CD14-positive monocyte (primary cell): ENCODE results near the gene TANGO6. TPM values are rescaled to one million over a fixed set of nuclear protein-coding genes. Genes with fewer than 3 reads are reported as not detected.

Source experiments
- DNase-seq, 3 donors: peaks; one replicate each; pipeline ENCODE4 v3.0.0-alpha.2; 2011 to 2022
- H2AFZ ChIP-seq: 2 replicates; pipeline ENCODE4 v1.6.0; 2012; ENCODE audit warnings: mild to moderate bottlenecking, low read depth, low read length, inconsistent platforms; ENCODE audit not compliant: insufficient read depth, poor library complexity, severe bottlenecking
- H3K27ac ChIP-seq, 2 donors: 1 replicate in 1 of 2; 2 replicates in 1 of 2; pipeline ENCODE4 v1.5.1; 2012 to 2013; ENCODE audit warnings: low read length in 2 of 2, control low read depth in 1 of 2, inconsistent platforms in 1 of 2, low read depth in 1 of 2, mild to moderate bottlenecking in 1 of 2
- H3K27me3 ChIP-seq, 2 donors: one replicate each; pipeline versions ENCODE4 v1.6.0 to v1.6.1; 2011 to 2013; ENCODE audit warnings: low read length in 2 of 2; ENCODE audit not compliant: control insufficient read depth in 2 of 2, insufficient read depth in 2 of 2
- H3K36me3 ChIP-seq, 2 donors: replicated peaks in 1 of 2; 1 replicate in 1 of 2; 2 replicates in 1 of 2; pipeline versions ENCODE4 v1.5.1 to v1.6.1; 2012 to 2013; ENCODE audit warnings: low read length in 2 of 2, control low read depth in 1 of 2, inconsistent platforms in 1 of 2, mild to moderate bottlenecking in 1 of 2; ENCODE audit not compliant: insufficient read depth in 2 of 2, control insufficient read depth in 1 of 2
- H3K4me1 ChIP-seq, 2 donors: 1 replicate in 1 of 2; 2 replicates in 1 of 2; pipeline versions ENCODE4 v1.5.1 to v1.6.1; 2012 to 2013; ENCODE audit warnings: low read length in 2 of 2, control low read depth in 1 of 2, inconsistent platforms in 1 of 2, mild to moderate bottlenecking in 1 of 2, moderate library complexity in 1 of 2; ENCODE audit not compliant: insufficient read depth in 2 of 2, control insufficient read depth in 1 of 2
- H3K4me2 ChIP-seq: replicated peaks from 2 replicates; pipeline ENCODE3; 2012; ENCODE audit warnings: low read length, moderate library complexity, mild to moderate bottlenecking; ENCODE audit not compliant: poor library complexity, severe bottlenecking; ENCODE audit errors: extremely low read depth
- H3K4me3 ChIP-seq, 3 experiments: fragments of 200-600 bp in 1 of 3; sonication (generic) in 1 of 3; replicated peaks in 1 of 3; 1 replicate in 2 of 3; 2 replicates in 1 of 3; pipeline ENCODE4 v1.5.1; 2011 to 2013; ENCODE audit warnings: low read length in 3 of 3, mild to moderate bottlenecking in 3 of 3, control low read depth in 2 of 3, low read depth in 2 of 3, inconsistent platforms in 1 of 3, moderate library complexity in 1 of 3
- H3K79me2 ChIP-seq: 2 replicates; pipeline ENCODE4 v1.6.0; 2012; ENCODE audit warnings: mild to moderate bottlenecking, control low read depth, inconsistent platforms, low read length, moderate library complexity; ENCODE audit not compliant: insufficient read depth
- H3K9ac ChIP-seq: 2 replicates; pipeline ENCODE4 v1.6.0; 2017; ENCODE audit warnings: low read length, mild to moderate bottlenecking; ENCODE audit not compliant: insufficient read depth, poor library complexity, severe bottlenecking
- H3K9me3 ChIP-seq, 2 donors: replicated peaks in 1 of 2; 1 replicate in 1 of 2; 2 replicates in 1 of 2; pipeline versions ENCODE4 v1.5.1 to v1.6.1; 2012 to 2013; ENCODE audit warnings: low read length in 2 of 2, control low read depth in 1 of 2; ENCODE audit not compliant: control insufficient read depth in 1 of 2, insufficient read depth in 1 of 2
- H4K20me1 ChIP-seq: 2 replicates; pipeline ENCODE4 v1.6.0; 2012; ENCODE audit warnings: mild to moderate bottlenecking, low read length, control low read depth, moderate library complexity; ENCODE audit not compliant: insufficient read depth
- H3K27ac Mint-ChIP-seq, 7 donors: one replicate each; pipeline ENCODE4 v1.8.0; 2020; ENCODE audit warnings: mild to moderate bottlenecking in 7 of 7, mixed read lengths in 7 of 7, moderate library complexity in 6 of 7, inconsistent platforms in 2 of 7
- H3K27me3 Mint-ChIP-seq, 3 donors: one replicate each; pipeline ENCODE4 v1.8.0; 2021 to 2022; ENCODE audit warnings: low read depth in 3 of 3, mild to moderate bottlenecking in 3 of 3, mixed read lengths in 3 of 3, moderate library complexity in 3 of 3, inconsistent platforms in 1 of 3
- H3K36me3 Mint-ChIP-seq, 2 donors: one replicate each; pipeline ENCODE4 v1.8.0; 2020; ENCODE audit warnings: mixed read lengths in 2 of 2, inconsistent platforms in 1 of 2, mild to moderate bottlenecking in 1 of 2
- H3K4me1 Mint-ChIP-seq: one replicate; pipeline ENCODE4 v1.8.0; 2020; ENCODE audit warnings: mild to moderate bottlenecking, mixed read lengths
- H3K4me3 Mint-ChIP-seq, 2 donors: one replicate each; pipeline ENCODE4 v1.8.0; 2020; ENCODE audit warnings: mild to moderate bottlenecking in 2 of 2, mixed read lengths in 2 of 2, moderate library complexity in 1 of 2
- H3K9me3 Mint-ChIP-seq, 7 donors: one replicate each; pipeline ENCODE4 v1.8.0; 2020 to 2022; ENCODE audit warnings: mixed read lengths in 7 of 7, mild to moderate bottlenecking in 6 of 7, moderate library complexity in 6 of 7, inconsistent platforms in 2 of 7
- CTCF ChIP-seq: fragments of 200-600 bp; IDR thresholded peaks from one replicate; pipeline ENCODE4 v1.8.0; 2022; ENCODE audit warnings: antibody characterized with exemption, mild to moderate bottlenecking
- WGBS: methylation state at CpG from one replicate; pipeline ENCODE4 v1.1.5; 2013; ENCODE audit warnings: missing lambda C conversion rate; ENCODE audit not compliant: insufficient coverage; 5-methylcytosine and 5-hydroxymethylcytosine counted together
- intact Hi-C, 2 donors: fragments of 100-400 bp; cut with micrococcal nuclease; formaldehyde crosslinking; loops; one replicate each; pipeline versions ENCODE4 v1.15.0 to v1.15.1; 2023
- polyA plus RNA-seq, 3 donors: library from polyadenylated mRNA; depleted of rRNA in 1 of 3; unstranded in 2 of 3; stranded (reverse) in 1 of 3; fragments of 300-500 nt in 2 of 3; fragments of >200 nt in 1 of 3; fragmentation: Illumina TruSeq in 2 of 3; gene quantifications; 1 replicate in 2 of 3; 2 replicates in 1 of 3; pipeline ENCODE4 v1.2.3, GENCODE V29; 2012 to 2021

The TANGO6 gene
- polyA plus RNA-seq, 3 donors = 6.5 to 8.1 (median 7.3) TPM

DNA sequence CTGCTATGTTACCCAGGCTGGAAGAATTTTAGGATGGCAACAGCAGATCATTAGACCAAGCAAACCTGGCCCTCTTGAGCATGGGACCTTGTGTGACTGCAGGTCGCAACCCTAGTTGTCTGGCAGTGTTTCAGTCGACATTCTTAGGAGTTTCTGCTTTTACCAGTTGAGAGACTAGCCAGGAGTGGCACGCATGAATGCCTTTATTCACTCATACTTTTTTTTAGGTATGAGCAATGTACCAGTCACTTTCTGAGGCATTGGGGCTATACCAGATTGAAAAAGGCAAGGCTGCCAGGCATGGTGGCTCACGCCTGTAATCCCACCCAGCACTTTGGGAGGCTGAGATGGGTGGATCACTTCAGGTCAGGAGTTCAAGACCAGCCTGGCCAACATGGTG lies 233.9 kb downstream of the TANGO6 start:
- no peaks in the 10 kb centered on the region for H3K27me3 Mint-ChIP-seq
- TF ChIP-seq CTCF = no peak
- no peak overlapping the region for H3K27ac Mint-ChIP-seq
- no peak overlapping the region for H3K4me3 Mint-ChIP-seq
- H3K9me3 ChIP-seq = no peaks in the 10 kb centered on the region
- H2AFZ ChIP-seq = no peak overlapping the region
- no peaks in the 10 kb centered on the region for H3K4me1 Mint-ChIP-seq
- H3K27me3 ChIP-seq = no peaks in the 10 kb centered on the region
- H3K9ac ChIP-seq = no peak overlapping the region
- no peaks in the 10 kb centered on the region for H3K4me1 ChIP-seq
- H3K9me3 Mint-ChIP-seq = peaks cover 0 to 2% (median 0%) of the 10 kb centered on the region in 7 donors
- H4K20me1 ChIP-seq = no peaks in the 10 kb centered on the region
- peaks cover 0 to 6% of the 10 kb centered on the region in 2 donors for H3K36me3 Mint-ChIP-seq
- 94% methylated on average over 4 of the region's 4 CpGs for whole genome bisulfite sequencing
- H3K4me2 ChIP-seq = no peak overlapping the region
- H3K27ac ChIP-seq = no peak overlapping the region
- H3K79me2 ChIP-seq = no peaks in the 10 kb centered on the region
- no peak overlapping the region for H3K4me3 ChIP-seq
- intact Hi-C loops = no loop called here
- H3K36me3 ChIP-seq = no peaks in the 10 kb centered on the region
- no peak for DNase-seq

DNA sequence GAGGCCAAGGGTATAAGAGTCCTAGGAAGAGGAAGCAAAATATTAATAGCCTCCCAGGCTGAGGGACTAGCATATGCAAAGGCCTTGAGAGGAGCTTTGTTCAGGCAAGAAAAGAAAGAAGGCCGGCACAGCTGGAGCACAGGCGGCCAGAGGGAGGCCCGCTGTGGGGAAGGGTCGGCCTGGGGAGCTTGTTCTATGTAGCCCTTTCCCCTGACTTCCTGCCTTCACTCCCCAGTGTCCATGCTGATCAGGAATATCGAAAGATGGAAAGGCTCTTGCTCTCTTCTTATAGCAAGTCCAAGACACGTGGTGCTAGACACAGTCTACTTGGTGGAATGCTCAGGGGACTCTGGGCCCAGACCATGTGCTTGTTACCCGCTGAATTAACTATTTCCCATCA lies 234.7 kb downstream of the TANGO6 start:
- no peak overlapping the region for H2AFZ ChIP-seq
- H3K4me2 ChIP-seq = no peak overlapping the region
- Mint-ChIP-seq H3K27ac (no peak overlapping the region), H3K36me3 (peaks cover 4 to 8% of the 10 kb centered on the region in 2 donors), H3K9me3 (peaks cover 0 to 2% (median 0%) of the 10 kb centered on the region in 7 donors), H3K27me3 (no peaks in the 10 kb centered on the region), H3K4me3 (no peak overlapping the region), H3K4me1 (no peaks in the 10 kb centered on the region)
- no peaks in the 10 kb centered on the region for H3K36me3 ChIP-seq
- DNase-seq = no peak
- no peak overlapping the region for H3K4me3 ChIP-seq
- no peaks in the 10 kb centered on the region for H3K4me1 ChIP-seq
- no peak overlapping the region for H3K27ac ChIP-seq
- no peaks in the 10 kb centered on the region for H4K20me1 ChIP-seq
- no peaks in the 10 kb centered on the region for H3K27me3 ChIP-seq
- H3K9me3 ChIP-seq = no peaks in the 10 kb centered on the region
- TF ChIP-seq CTCF = no peak
- no peaks in the 10 kb centered on the region for H3K79me2 ChIP-seq
- intact Hi-C loops = no loop called here
- WGBS = 93% methylated on average over 3 of the region's 7 CpGs
- no peak overlapping the region for H3K9ac ChIP-seq
